Measurements from ENCODE around the gene ABHD5. TPM values are rescaled to one million over a fixed set of nuclear protein-coding genes. Genes with fewer than 3 reads are reported as not detected.

Gene ABHD5
- polyA plus RNA-seq, 1 of the 3 experiments (the other 2 are of a cell fraction): 10.4 TPM

- TF ChIP-seq REST (IDR thresholded peaks at IDR 0.05; ENCODE audit: low read depth, low read length) (no peak), ELF1 (IDR thresholded peaks at IDR 0.05) (no peak), CTCF (IDR thresholded peaks at IDR 0.05) (no peak), USF2 (IDR thresholded peaks at IDR 0.05; ENCODE audit: borderline replicate concordance, low read depth, low read length) (no peak), MXI1 (IDR thresholded peaks at IDR 0.05; ENCODE audit: low read depth, low read length) (no peak), RCOR1 (IDR thresholded peaks at IDR 0.05; ENCODE audit: low read length) (no peak), SIN3A (IDR thresholded peaks at IDR 0.05; ENCODE audit: borderline replicate concordance, low read depth, low read length) (no peak), TAF1 (IDR thresholded peaks at IDR 0.05; ENCODE audit: borderline replicate concordance, low read depth, low read length) (no peak)
Observed at GRCh38 chr3:43733459-43734384, 43.0 kb downstream of the ABHD5 start (continued).

GRCh38 chr3:43734685-43735084, 43.9 kb downstream of the ABHD5 start:
- Histone ChIP-seq H4K20me1 (ENCODE audit: insufficient read depth) (no peaks in the 10 kb centered on the region), H3K4me1 (ENCODE audit: control insufficient read depth in 1 of 2, insufficient read depth in 2 of 2, low read depth in 1 of 2, low read length in 1 of 2) (0 out of 4 replicates have a peak, but pooled peaks cover 0 to 4% of the 10 kb centered on the region in 2 experiments), H3K36me3 (replicated peaks in 1 of 2; ENCODE audit: control insufficient read depth in 1 of 2, insufficient read depth in 2 of 2, low read length in 1 of 2) (no peaks in the 10 kb centered on the region), H3F3A (replicated peaks; ENCODE audit: insufficient read depth) (no peaks in the 10 kb centered on the region), H3K4me3 (ENCODE audit: low read depth in 2 of 2, low read length in 1 of 2) (no peak overlapping the region), H3K27me3 (ENCODE audit: insufficient read depth) (no peaks in the 10 kb centered on the region), H3K9ac (no peak overlapping the region), H3K4me2 (no peak overlapping the region), H3K79me2 (ENCODE audit: insufficient read depth) (no peaks in the 10 kb centered on the region), H2AFZ (ENCODE audit: low read depth) (no peak overlapping the region), H3K9me2 (no peaks in the 10 kb centered on the region), H3K9me3 (no peaks in the 10 kb centered on the region), H3K27ac (ENCODE audit: low read depth in 2 of 2, low read length in 1 of 2) (no peak overlapping the region)
- ChIA-PET POLR2A (interaction anchor here (0.6 kb wide), 1 partner anchor 1853 kb away, joined by 3 read pairs; no protein-coding TSS in a partner anchor), CTCF (no interaction called here)
- TF ChIP-seq GABPA (IDR thresholded peaks at IDR 0.05; ENCODE audit: low read depth) (no peak), USF1 (IDR thresholded peaks at IDR 0.05; ENCODE audit: borderline replicate concordance, low read depth) (no peak)
- WGBS (ENCODE audit: low lambda C conversion rate): 98% methylated on average over 2 of the region's 2 CpGs
- DNase-seq: no peak
